Measurements from ENCODE around the gene NPFFR2.
A peak's percentile ranks its signal among the peaks of the same experiment; 100 is the strongest.
"Not testable (repeated sequence)": the region's sequence is repeated elsewhere in the genome, so short reads cannot be mapped to it uniquely, and the experiment has no call there.

Gene NPFFR2

DNA sequence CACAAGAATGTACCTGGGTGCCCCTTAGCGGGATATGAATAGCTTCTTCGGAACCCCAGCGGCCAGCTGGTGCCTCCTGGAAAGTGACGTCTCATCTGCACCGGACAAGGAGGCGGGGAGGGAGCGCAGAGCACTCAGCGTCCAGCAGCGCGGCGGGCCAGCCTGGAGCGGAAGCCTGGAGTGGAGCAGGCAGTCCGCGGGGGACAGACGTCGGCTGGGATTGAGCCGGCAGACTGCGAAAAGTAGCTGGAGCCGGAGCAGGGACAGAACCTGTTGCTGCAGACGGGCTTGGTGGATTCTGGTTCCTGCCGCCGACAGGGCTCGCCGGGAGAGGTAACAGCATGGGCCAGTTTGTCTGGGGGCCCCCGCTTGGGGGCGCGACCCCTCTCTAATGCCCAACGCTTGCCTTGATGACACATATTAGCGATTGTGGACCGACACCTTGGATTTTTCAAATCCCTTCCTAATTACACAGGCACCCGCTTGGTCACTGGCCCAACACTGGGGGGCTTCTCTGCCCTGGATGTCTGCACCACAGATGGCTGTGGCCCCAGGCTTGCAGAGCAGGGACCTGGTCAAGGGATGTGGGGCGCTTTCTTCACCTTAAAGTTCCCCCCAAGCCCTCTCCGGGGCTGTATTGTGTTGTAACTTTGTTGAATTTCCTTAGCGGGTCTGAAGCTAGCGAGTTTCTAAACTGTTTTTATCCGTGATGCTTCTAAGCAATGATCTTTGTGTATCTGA, at the start of gene NPFFR2:
Gene NPFFR2, plus strand, starts transcription at position 133 of the 741 bp plus-strand sequence. CDS start 96,592 bp downstream, outside the sequence.
- peak; percentile 1 for DNase-seq

DNA sequence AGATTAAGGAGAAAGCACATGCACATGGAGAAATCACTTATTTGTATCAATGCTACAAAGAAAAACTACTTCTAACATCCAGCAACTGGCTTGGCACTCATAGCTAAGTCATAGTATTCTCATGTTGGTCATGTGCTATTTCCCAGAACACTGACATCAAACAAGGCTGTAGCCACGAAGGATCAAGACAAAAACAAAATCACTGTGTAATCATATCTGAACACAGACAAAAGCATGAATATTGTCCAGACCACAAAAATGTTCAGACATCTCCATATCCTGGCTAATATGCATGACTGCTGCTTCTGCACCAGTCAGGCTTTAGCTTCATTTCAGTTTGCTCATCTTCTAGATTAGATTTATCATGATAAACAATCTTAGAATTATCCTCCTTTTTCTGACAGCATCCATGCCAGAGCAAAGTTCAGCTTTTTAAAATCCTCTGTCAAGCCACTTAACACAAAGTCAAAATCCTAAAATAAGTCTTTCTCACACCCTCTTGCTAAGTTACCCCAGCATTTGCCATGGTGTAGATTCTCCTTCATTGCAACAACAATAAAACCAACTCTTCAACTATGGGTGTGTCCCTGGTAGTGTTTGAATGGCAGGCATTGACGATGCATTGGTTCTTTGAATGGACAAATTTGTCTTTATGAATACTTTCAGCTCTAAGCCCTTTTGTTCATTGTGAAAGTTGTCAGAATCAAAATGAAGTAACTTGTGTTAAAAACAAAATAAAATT, 39.1 kb upstream of the NPFFR2 start:
- no peak for DNase-seq

DNA sequence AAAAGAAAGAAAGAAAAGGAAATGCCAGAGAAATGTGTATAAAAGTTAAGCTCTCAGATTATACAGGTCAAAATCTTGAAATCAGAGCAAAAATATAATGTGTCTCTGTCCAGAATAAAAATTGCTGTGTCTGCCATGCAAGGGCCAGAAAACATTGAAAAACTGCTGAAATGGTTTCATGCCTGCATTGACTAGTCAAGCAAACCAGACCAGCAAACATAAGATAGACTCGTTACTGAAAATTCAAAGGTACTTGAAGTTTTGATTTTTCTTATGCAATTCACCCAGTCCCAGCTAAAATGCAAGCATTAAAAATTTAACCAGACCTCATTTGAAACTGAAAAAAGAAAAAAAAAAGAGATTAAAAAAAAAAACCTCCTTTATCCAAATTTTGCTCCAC, 37.2 kb upstream of the NPFFR2 start:
- DNase-seq: no peak

DNA sequence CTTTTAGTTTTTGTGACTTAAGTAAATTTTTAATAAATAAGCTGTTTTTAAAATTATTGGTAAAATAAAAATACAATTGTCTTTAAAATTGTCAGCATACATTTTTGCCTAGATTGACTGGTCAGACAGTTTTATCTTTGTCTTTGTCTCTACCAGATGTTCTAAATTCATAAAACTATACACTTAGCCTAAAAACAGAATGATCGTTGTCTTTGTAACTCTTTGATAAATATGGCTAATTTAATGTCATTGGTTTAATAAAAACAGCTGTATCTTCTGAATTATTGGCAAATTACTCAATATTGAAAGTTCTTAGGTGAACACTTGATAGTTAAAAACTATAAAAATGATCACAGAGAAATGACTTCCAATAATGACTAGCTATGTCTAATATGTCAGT, 36.5 kb upstream of the NPFFR2 start:
- DNase-seq: no peak

DNA sequence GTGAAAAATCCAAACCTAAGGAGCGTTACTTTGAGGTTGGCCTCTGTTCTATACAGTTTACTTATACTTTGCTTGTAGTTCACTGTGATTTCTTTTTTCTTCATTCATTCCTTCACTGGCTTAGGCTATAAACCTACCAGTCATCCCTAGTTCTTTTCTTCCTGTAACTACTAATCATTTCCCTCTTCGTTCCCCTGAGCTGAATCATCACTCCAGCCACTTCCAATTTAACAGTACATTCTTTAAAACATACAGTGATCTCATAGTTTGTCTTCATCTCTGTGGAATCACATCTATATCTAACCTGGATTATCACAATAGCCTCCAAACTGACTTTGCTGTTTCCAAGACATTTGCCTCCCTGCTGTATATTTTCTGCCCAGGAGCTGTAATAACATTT, 25.2 kb upstream of the NPFFR2 start:
- no peak for DNase-seq

DNA sequence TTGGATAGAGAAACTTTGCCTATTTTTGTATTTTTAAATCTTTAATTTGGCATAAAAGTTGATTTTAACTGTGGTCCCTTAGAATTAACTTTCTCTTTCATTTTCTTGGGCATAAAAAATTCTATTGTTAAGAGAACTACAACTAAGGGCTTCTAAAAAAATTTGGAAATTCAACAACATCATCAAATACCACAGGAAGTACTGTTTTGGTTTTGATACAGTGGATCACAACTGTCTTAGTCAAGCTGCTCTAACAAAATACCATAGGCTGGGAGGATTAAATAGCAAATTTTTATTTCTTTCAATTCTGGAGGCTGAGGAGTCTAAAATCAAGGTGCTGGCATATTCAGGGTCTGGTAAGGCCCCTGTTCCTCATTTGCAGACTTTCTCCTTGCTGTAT, 19.9 kb upstream of the NPFFR2 start:
- DNase-seq: no peak

DNA sequence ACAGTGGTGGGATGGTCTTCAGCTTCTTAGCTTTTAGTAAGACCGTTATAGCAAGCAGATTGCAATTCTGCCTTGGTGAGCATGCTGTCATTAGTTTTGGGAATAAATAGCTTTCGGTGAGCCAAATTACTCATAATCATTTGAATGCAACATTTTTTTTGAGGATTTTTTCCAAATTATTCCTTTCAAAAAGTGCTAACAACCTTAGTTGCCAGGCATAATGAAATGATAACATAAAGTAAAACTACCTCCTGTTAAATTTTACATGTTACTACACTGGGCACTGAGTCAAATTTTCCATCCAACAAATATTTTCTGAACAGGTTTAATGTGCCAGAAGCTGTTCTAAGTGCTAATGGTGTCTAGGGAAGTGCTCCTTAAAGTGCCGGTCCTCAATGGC, 15.8 kb upstream of the NPFFR2 start:
- no peak for DNase-seq

DNA sequence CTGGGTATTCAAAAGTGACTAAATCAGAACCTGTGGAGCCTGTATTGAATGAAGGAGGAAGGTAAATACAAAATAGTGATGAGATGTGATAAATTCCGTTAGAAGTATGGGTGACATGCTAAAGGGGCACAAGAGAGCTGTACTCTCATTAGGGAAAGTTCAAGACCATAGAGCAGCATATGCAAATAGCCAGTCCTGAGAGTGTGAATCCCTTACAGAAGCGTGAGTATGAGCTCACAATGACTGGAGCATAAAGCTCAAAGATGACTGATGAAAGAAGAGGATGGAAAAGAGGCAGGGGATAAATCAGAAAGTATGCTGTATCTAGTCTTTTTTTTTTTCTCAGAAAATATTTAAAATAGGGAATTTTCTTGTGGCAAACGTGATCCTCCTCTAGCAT, 12.1 kb upstream of the NPFFR2 start:
- no peak for DNase-seq

DNA sequence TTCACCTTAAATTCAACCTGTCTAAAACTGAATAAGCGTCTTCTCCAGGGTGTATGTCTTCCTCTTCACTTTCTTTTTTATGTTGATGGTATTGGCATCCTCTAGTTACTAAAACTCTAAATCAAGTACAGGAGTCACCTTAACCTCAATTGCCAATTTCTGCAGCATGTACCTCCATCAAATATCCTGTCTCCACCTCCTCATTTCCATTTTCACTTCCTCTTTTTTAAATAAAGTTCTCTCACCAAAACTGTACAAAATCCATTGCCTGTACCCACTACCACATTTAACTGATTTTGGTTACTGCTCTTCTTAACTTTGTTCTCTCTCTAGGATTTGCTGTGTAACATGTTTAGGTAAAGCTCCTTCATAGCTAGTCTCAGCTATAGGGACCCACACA, 9.2 kb upstream of the NPFFR2 start:
- no peak for DNase-seq

DNA sequence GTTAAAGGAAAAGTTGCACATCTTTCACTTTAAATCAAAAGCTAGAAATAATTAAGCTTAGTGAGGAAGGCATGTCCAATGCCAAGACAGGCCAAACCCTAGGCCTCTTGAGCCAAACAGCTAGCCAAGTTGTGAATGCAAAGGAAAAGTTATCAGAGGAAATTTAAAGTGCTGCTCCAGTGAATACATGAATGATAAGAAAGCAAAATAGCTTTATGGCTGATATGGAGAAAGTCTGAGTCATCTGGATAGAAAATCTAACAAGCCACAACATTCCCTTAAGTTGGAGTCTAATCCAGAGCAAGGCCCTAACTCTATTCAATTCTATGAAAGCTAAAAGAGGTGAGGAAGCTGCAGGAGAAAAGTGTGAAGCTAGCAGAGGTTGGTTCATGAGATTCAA, 23.8 kb downstream of the NPFFR2 start:
- DNase-seq: no peak

DNA sequence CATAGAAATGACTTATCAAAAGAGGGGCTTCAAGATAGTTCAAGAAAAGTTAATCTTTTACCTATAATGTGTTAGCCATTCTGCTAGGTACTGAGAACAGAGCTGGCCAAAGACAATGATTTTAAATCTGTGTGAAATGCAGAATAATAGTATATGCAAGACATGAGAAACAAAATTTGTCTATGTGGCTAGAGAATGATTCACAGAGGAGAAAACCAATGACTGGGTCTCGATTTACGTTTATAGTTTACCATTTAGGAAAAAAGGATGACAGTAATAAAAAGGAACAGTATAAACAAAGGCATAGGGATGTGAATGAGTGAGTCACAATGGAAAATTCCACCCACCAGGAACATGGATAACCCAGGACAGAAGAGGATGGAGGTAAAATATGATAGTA, 31.9 kb downstream of the NPFFR2 start:
- DNase-seq: no peak

DNA sequence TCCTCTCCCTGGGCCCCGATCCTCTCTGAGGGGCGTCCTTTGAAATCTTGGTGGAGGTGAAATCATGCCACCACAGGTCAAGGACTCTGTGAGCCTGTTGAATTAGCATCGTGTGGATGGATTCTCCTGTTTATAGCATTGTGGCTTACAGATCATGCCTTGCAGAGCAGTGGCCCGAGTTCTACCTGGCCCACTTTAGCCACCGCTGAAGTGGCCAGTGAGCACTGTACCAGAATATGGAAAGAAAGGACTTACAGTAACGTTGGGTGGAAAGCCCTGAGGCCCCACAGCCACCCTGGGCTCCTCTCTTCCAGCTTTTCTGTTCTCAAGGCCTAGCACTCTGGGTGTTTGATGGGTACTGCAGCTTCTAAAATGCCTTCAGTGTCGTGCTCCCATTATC, 35.3 kb downstream of the NPFFR2 start:
- DNase-seq: no peak

DNA sequence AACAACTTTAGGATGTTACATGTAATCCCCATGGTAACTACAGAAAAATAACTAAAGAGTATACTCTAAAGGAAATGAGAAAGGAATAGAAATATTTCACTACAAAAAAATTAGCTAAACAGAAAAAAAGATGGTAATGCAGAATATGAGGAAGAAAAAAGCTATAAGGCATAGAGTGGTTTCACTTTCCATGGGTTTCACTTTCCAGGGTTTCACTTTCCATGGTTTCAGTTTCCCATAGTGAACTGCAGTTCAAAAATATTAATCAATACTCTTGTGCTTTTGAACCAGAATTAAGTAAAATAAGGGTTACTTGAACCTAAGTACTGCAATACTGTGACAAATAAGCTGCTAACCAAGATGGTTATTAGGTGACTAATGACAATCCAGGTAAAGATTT, 42.0 kb downstream of the NPFFR2 start:
- no peak for DNase-seq

DNA sequence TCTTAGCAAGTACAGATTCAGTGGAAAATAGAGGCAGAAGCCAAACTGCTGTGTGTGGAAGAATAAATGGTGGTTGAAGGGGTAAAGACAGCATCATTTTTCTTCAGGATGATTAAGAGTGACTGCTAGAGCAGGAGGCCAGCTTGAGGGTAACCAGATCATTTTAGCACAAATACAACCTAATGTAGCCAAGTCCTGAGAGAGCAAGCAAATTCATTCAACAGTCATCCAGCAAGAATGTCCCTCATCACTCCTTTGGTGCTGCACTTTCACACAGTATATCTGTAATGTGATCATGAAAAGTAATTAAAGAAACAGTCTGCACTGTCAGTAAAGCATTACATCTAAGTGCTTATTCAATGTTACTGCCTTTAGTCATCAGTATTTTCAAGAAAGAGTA, 44.8 kb downstream of the NPFFR2 start:
- no peak for DNase-seq

DNA sequence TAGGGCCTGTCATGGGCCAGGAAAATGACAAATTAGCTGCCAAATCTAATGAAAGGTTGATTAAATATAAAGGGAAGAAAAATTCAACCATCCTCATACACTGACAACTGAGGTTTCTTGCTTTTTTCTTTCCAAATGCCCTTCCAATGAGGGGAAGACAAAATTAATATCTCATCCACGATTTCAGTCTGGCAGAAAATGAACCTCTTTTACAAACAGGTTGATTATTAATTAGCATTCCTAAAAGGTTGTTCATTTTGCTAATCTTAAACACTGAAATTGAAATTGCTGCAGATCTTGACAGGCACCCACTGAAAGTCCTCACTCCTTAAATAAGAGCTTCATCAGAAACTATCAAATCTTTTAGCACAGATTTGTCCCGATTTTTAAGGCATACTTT, 45.5 kb downstream of the NPFFR2 start:
- DNase-seq: no peak

DNA sequence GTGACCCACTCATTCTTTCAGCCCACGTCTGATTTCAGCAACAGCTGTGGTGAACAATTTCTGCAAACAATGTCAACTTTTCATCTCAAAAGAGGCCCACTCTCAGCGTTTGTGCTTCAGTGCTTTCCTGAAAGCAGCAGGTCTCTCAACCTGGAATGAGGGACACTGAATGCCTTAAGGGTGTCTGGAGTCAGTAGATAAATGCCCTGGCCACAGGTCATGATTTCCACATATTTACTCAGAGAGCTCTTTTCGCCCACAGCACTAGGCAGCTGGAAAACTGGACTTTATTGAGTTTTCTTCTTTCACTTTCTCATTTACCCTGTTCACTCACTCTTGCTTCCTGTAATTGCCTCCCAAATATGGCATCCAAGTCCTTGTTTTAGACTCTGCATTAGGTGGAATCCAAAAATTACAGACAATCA, 52.8 kb downstream of the NPFFR2 start:
- DNase-seq: no peak

DNA sequence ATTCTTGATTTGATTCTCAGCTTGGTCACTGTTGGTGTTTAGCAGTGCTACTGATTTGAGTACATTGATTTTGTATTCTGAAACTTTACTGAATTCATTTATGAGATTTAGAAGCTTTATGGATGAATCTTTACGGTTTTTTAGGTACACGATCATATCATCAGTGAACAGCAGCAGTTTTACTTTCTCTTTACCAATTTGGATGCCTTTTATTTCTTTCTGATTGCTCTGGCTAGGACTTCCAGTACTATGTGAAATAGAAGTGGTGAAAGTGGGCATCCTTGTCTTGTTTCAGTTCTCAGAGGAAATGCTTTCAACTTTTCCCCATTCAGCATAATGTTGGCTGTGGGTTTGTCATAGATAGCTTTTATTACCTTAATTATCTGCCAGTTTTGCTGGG, 58.8 kb downstream of the NPFFR2 start:
- not testable (repeated sequence) for DNase-seq

DNA sequence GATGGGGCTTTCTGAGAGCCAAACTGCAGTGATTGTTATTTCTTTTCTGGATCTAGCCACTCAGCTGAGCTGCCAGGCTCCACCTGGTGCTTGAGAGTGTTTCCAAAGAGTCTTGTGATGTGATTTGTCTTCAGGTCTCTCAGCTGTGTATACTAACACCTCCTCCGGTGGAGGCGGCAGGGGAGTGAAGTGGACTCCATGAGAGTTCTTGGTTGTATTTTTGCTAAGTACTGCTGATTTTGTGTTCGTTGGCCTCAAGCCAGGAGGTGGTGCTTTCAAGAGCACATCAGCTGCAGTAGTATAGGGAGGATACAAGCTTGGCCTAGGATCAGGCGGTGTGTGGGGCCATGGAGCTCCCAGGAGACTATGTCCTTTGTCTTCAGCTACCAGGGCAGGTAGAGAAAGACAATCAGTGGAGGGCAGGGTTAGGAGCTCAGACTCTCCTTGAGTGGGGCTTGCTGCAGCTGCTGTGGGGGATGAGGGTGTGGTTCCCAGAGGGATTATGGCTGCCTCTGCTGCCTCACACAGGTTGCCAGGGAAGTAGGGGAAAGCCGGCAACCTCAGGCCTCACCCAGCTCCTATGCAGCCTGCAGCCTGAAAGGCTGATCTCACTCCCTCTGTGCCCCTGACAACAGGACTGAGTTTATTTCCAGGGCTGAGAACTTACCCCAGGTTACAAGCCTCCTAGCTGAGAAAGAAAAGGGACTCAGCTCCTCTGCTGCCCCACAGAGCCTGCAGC, 62.4 kb downstream of the NPFFR2 start:
- DNase-seq: peak; percentile 79

DNA sequence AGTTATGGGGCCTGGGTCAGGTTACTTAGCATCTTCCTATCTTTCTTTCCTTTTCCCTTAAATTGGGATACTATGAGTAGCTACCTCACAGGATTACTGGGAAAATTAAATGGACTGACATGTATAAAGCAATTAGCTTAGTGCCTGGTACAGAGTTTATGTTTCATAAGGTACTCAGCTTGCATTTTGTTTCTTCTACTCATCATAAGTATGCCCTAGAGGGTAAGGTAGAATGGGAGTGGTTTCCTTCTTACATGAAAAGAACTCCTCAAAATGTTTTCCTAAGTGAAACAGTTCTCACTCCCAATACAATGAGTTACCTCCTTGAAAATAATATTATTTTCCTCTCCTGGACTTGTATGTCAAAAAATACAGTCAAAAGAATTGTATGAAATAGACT, 75.7 kb downstream of the NPFFR2 start:
- DNase-seq: no peak

DNA sequence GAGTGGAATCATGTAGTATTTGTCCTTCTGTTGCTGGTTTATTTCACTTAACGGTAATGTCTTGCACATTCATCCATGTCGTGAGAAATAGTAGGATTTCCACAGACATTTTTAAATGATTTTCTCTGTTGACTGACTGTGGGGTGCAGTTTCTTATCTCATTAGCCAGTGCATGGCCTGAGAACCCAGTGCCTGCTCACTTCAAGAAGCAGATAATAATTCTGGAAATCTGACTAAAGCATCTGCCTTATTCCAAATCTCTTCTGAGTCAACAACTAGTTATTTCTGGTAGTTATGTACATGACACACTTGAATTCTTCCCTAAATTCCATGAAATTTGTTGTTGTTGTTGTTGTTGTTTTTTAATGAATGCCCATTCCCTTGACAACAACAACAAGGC, 77.6 kb downstream of the NPFFR2 start:
- no peak for DNase-seq

DNA sequence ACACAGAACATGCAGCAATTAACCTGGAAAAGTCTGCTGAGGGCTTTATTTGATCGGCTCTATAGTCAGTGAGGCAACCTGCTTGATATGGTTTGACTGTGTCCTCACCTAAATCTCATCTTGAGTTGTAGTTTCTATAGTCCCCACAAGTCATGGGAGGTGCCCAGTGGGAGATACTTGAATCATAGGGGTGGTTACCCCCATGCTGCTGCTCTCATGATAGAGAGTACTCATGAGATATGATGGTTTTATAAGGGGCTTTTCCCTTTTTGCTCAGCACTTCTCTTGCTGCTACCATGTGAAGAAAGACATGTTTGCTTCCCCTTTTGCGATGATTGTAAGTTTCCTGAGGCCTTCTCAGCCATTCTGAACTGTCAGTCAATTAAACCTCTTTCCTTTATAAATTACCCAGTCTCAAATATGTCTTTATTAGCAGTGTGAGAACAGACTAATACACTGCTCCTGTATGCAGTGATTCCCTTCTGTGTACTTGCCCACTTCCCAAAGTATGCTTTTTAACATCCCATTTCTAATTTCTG, 78.2 kb downstream of the NPFFR2 start:
- DNase-seq: no peak

DNA sequence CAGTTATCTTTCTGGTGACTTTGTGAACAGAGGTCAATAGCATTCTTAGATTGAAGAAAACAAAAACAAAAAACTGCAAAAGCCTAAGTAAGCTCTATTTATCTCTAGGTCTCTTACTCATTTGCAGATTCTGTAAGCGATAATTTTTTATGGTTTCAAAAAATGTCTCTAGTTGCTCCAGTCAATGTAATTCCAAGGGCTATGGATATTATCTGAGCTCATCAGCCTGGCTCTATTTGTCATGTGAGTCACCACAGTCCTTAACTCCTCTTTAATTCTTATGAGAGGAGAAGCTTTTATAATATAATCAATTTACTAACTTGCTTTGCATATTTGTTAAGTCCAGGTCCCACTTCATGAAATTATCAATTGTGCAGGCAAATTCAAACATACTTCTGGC, 79.1 kb downstream of the NPFFR2 start:
- DNase-seq: no peak

DNA sequence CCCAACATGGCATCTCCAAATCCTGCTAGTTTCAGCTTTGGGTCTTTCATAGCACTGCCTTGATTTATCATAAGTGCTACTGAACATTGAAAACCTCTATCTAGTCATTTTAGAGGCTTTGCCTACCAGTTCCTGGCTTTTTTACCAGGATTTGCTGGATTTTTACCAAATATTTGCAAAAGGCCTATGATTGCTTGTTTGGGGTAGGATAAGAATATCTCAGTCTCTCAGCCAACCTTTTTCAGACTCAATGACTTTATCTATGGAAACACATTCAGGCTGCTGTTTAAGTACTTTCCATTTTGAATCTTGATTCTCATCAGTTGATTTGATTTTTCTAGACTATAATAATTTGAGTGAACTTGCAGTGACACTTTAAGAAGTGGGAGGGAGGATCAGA, 80.1 kb downstream of the NPFFR2 start:
- DNase-seq: no peak
